Activated naive CD4-positive, alpha-beta T cell treated with anti-CD3 and anti-CD28 coated beads, Interleukin-2, amount 10 ng/mL, durations not matched to agents 7 days and 5 days (primary cell): ENCODE results near the gene ZNF516.

ENCODE experiments used
- CTCF ChIA-PET: fragments of 350-600 bp; sonication (Branson Sonifier 250); formaldehyde crosslinking; loops from one replicate; lab custom pipeline; 2021; ENCODE audit warnings: antibody characterized with exemption; lab: Charles Lee
- DNase-seq: peaks from one replicate; pipeline ENCODE4 v3.0.0-alpha.2; 2020
- H3K27ac Mint-ChIP-seq: one replicate; pipeline ENCODE4 v1.8.0; 2021; ENCODE audit warnings: mild to moderate bottlenecking, moderate library complexity, mixed read lengths
- H3K27me3 Mint-ChIP-seq: one replicate; pipeline ENCODE4 v1.8.0; 2021; ENCODE audit warnings: mild to moderate bottlenecking, mixed read lengths
- H3K36me3 Mint-ChIP-seq: one replicate; pipeline ENCODE4 v1.8.0; 2021; ENCODE audit warnings: mixed read lengths
- H3K4me1 Mint-ChIP-seq: one replicate; pipeline ENCODE4 v1.8.0; 2021; ENCODE audit warnings: mixed read lengths
- H3K4me3 Mint-ChIP-seq: one replicate; pipeline ENCODE4 v1.8.0; 2021; ENCODE audit warnings: mild to moderate bottlenecking, moderate library complexity, mixed read lengths
- H3K9me3 Mint-ChIP-seq: one replicate; pipeline ENCODE4 v1.8.0; 2021; ENCODE audit warnings: mixed read lengths

The ZNF516 gene

DNA sequence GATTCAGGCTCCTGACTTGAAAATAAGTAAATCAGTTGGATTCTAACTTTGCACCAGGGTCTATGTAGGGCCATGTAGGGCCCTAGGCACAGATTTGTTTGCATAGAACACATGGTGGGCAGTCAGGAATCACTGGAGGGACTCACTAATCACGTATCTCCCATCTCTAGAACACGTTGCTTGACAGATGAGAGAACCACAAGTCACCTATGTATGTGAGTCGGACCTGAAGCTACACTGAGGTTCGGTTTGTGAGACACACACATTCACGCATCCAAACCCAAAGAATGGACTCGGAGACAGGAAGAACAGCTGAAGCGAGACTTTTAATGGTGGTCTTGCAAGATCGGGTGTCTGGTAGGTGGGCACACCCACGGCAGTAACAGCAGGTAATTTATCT is 157.0 kb downstream of the ZNF516 start:
- no peak overlapping the region for H3K27ac Mint-ChIP-seq
- H3K27me3 Mint-ChIP-seq, result peaks cover 6% of the 10 kb centered on the region
- H3K9me3 Mint-ChIP-seq, result peaks cover 6% of the 10 kb centered on the region
- DNase-seq, result no peak
- H3K36me3 Mint-ChIP-seq, result no peaks in the 10 kb centered on the region
- H3K4me3 Mint-ChIP-seq, result no peak overlapping the region
- no peaks in the 10 kb centered on the region for H3K4me1 Mint-ChIP-seq
- CTCF ChIA-PET, result interaction anchor here (1.7 kb wide), 1 partner anchor 10 kb away, joined by 3 read pairs; no protein-coding TSS in a partner anchor

DNA sequence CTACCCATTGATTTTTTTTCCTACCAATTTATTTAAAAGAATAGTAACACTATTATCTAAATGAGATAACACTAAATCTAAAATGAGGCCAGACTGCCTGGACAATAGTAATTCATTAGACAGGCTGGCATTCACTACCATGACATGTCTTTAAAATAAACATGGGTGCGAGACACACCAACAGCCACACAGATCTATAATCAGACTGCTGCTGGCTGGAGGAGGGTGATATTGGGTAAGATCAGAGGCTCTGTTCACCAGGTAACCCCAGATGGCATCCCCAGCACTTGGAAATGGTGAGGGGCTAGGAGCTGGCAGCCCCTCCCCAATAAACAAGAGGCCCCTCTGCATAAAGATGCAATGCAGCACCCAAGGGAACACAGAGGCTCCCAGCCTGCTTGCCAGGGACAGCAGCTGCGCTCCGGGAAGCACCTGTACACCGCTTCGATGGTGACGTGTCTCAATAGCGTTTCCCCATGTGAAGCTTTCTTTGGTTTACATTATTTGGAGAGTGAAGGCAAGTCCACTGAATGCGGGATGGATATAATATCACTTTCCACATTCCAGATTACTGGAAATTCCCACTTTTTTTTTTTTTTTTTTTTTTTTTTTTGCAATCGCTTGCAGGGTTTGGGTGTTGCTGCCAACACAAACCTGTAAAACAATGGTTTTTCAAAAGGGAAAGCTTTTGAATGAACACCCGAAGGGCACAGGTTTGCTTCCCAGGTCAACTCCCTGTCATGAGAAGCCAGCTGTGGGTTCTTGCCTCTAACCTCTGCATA is 159.0 kb downstream of the ZNF516 start:
- no peak for DNase-seq
- Mint-ChIP-seq H3K9me3 (peaks cover 6% of the 10 kb centered on the region), H3K36me3 (no peaks in the 10 kb centered on the region), H3K4me3 (no peak overlapping the region), H3K27me3 (peaks cover 14% of the 10 kb centered on the region), H3K27ac (no peak overlapping the region), H3K4me1 (no peaks in the 10 kb centered on the region)
- CTCF ChIA-PET, result no interaction called here

DNA sequence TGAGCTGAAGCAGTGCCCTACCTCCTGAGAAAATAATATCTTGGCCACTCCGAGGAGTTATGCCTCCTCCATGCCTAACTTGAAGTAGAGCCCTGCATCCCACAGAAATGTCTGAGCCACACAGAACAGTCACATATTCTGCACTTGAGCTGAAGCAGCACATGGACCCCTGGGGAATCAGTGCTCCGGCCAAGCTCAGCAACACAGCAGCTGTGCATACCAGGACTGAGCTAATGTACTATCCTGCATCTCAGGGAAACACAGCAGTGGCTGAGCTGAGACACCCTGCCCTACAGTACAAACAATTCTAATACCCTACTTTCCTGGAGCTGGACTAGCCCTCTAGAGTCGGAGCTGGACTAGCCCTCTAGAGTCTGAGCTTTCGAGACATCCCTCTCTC is 166.9 kb downstream of the ZNF516 start:
- no peak for DNase-seq
- peaks cover 5% of the 10 kb centered on the region for H3K4me1 Mint-ChIP-seq
- H3K36me3 Mint-ChIP-seq, result no peaks in the 10 kb centered on the region
- peaks cover 7% of the 10 kb centered on the region for H3K9me3 Mint-ChIP-seq
- H3K4me3 Mint-ChIP-seq, result no peak overlapping the region
- no peak overlapping the region for H3K27ac Mint-ChIP-seq
- CTCF ChIA-PET, result interaction anchor here (0.9 to 1.3 kb wide), 3 partner anchors 11 to 71 kb away, joined by 3 read pairs; no protein-coding TSS in a partner anchor
- peaks cover 29% of the 10 kb centered on the region for H3K27me3 Mint-ChIP-seq

DNA sequence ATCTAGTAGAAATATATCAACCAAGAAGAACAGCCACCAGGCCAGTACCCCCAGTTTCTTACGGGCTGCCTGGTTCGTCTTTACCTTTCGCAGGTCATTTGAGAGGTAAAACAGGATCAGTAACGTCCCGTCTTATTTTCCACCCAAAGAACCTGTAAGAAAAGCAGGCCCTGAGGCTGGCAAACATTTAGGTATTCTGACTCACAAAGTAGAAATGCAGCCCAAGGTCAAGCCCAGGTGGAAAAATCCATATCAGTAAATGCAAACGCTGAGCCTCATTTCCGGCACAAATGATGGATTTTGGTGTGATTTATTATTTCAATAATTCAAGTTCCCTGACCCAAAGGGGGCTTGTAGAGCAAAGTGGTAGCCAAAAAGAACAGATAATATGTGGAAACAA is 171.2 kb downstream of the ZNF516 start:
- H3K27ac Mint-ChIP-seq, result no peak overlapping the region
- no peaks in the 10 kb centered on the region for H3K36me3 Mint-ChIP-seq
- H3K4me3 Mint-ChIP-seq, result no peak overlapping the region
- no peaks in the 10 kb centered on the region for H3K4me1 Mint-ChIP-seq
- no peak for DNase-seq
- peaks cover 18% of the 10 kb centered on the region for H3K27me3 Mint-ChIP-seq
- CTCF ChIA-PET, result no interaction called here
- H3K9me3 Mint-ChIP-seq, result no peaks in the 10 kb centered on the region

DNA sequence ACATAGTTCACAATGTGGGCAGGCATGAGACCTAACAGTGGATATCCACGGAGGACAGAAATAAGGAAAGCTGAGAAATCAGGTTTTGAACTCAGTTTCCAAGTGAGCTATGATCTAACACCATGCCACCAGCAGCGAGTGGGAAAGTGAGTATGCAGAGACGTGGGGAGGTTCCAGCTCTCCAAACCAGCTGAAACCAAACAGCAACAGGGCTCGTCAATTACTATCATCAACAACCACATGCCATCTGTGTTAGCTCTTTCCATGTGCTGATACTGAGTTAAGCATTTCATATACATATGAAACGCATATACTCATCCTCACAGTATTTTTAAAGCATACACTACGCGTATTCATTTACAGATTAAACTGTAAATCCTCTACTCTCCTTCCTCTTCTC is 172.4 kb downstream of the ZNF516 start:
- Mint-ChIP-seq H3K4me1 (no peaks in the 10 kb centered on the region), H3K27me3 (peaks cover 6% of the 10 kb centered on the region), H3K36me3 (no peaks in the 10 kb centered on the region), H3K27ac (no peak overlapping the region), H3K4me3 (no peak overlapping the region), H3K9me3 (no peaks in the 10 kb centered on the region)
- CTCF ChIA-PET, result no interaction called here
- DNase-seq, result no peak

DNA sequence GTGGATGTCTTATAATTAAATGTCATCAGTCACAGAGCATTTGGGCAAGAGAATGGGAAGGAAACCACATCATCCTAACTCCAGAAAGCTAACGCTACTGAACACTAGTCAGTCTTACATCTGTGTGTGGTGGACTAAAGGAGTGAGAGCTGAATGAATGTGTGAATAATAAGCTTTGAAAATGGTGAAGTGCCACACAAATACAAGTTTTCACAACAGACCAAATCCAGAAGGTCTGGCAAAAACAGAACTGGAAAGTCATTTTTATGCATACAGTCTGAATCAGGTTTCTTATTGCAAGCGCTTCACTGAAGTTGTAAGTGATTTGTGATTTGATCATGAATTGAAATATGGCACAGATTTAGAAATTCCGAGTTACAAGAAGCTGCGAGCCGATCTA is 175.7 kb downstream of the ZNF516 start:
- CTCF ChIA-PET, result no interaction called here
- Mint-ChIP-seq H3K9me3 (no peaks in the 10 kb centered on the region), H3K27ac (no peak overlapping the region), H3K27me3 (peaks cover 6% of the 10 kb centered on the region), H3K36me3 (no peaks in the 10 kb centered on the region), H3K4me1 (no peaks in the 10 kb centered on the region), H3K4me3 (no peak overlapping the region)
- no peak for DNase-seq

DNA sequence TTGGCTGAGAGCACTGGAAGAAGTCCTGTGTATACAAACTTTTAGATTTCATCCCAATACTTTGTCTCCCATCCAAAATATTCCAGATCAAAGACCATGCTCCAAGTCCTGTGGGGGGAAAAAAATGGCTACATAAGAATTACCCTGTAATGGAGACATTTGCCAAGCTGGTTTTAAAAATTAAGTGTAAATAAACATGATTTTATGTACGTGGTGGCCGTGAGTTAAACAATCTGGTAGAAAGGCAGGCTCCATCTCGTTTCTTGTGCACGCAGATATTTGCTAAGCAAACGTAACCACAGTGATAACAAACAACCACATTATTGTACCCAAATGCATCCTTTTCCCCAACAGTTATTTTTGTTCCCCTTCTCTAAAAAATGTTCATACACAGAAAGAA is 176.4 kb downstream of the ZNF516 start:
- Mint-ChIP-seq H3K9me3 (no peaks in the 10 kb centered on the region), H3K4me3 (no peak overlapping the region), H3K27me3 (peaks cover 6% of the 10 kb centered on the region), H3K4me1 (no peaks in the 10 kb centered on the region), H3K27ac (no peak overlapping the region), H3K36me3 (no peaks in the 10 kb centered on the region)
- DNase-seq, result no peak
- CTCF ChIA-PET, result no interaction called here

DNA sequence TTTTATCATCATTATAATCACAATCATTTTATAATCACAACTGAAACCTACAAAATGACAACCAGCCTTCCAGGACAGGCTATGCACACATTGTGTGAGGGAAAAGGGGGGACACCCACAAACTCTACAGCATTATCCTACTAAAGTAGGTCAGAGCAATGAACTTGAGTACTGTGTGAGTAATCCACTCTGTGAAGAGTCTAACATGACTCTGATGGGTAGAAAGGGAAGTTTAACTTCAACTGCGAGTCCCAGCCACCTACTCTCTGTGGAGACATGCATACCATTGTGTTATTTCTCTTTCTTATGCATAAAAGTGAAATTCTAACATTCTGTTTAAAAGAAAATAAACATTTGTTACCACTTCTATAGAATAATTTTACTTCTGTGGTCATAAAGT is 177.9 kb downstream of the ZNF516 start:
- H3K4me3 Mint-ChIP-seq, result no peak overlapping the region
- no peak for DNase-seq
- CTCF ChIA-PET, result no interaction called here
- peaks cover 6% of the 10 kb centered on the region for H3K27me3 Mint-ChIP-seq
- H3K36me3 Mint-ChIP-seq, result no peaks in the 10 kb centered on the region
- H3K27ac Mint-ChIP-seq, result no peak overlapping the region
- no peaks in the 10 kb centered on the region for H3K9me3 Mint-ChIP-seq
- no peaks in the 10 kb centered on the region for H3K4me1 Mint-ChIP-seq

DNA sequence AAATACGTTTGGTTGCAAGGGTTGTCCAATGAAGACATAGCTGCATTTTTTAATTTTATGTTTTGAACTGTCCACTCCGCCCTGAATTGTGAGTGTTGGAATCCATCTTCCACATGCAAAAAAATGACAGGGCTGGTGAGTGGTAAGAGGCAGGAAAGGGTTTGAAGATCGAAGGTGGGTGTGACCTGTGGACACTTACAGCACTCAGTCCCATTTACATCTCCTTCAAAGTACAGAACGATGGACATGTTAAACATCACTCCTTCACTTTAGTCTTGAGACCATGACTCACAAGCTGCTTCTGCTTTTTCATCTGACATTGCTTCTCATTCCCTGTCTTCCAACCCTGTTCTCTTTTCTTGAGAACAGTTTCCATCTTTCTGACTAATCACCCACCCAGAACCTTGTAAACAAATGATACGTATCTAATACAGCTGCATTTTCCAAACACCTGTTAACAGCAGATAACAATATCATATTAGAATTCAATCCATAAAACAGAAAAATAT is 179.3 kb downstream of the ZNF516 start:
- no peak for DNase-seq
- Mint-ChIP-seq H3K27ac (no peak overlapping the region), H3K4me3 (no peak overlapping the region), H3K4me1 (no peaks in the 10 kb centered on the region), H3K27me3 (peaks cover 6% of the 10 kb centered on the region), H3K9me3 (no peaks in the 10 kb centered on the region), H3K36me3 (no peaks in the 10 kb centered on the region)
- CTCF ChIA-PET, result no interaction called here

DNA sequence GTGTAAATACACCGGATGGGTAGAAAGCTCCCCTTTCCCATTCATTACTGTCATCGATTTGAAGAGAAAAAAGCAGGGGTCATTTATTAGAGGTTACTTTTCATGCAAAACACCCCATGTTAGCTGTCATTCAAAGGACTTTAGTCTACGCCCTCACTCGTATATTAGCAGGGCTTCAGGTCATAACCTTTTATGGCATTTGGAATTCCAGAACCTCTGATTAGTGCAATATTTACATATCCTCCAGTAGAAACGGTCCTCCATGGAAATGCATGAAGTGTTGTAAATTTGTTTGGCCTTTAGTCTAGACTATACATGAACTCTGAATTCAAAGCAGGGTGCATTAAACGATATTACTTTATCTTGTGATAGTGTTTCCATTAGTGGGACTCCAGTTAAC is 180.5 kb downstream of the ZNF516 start:
- Mint-ChIP-seq H3K9me3 (no peaks in the 10 kb centered on the region), H3K36me3 (no peaks in the 10 kb centered on the region), H3K27me3 (peaks cover 6% of the 10 kb centered on the region), H3K27ac (no peak overlapping the region), H3K4me1 (no peaks in the 10 kb centered on the region), H3K4me3 (no peak overlapping the region)
- CTCF ChIA-PET, result no interaction called here
- no peak for DNase-seq

DNA sequence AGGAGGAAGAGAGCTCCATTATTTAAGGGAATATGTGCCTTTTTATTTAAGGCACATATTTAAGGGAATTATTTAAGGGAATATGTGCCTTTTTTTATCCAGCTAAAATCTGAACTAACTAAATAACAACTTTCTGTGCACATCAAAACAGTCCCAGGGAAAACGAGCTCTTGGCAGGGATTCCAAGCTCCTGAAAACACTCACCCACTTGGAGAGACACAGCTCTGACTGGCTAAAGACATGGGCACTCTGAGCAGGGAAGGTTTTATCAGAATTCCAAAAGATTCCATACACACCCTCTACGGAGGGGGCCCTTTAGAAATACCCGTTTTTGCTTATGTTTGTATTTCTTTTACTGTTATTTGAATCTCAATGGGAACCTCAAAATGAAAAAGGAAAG is 181.0 kb downstream of the ZNF516 start:
- Mint-ChIP-seq H3K36me3 (no peaks in the 10 kb centered on the region), H3K27ac (no peak overlapping the region), H3K4me1 (no peaks in the 10 kb centered on the region), H3K27me3 (peaks cover 6% of the 10 kb centered on the region), H3K9me3 (no peaks in the 10 kb centered on the region), H3K4me3 (no peak overlapping the region)
- CTCF ChIA-PET, result no interaction called here
- DNase-seq, result no peak
